H1 (cell line): Measurements from ENCODE around the gene RPRD2. TPM values are rescaled to one million over a fixed set of nuclear protein-coding genes. Genes with fewer than 3 reads are reported as not detected.

Experiments used
- ASH2L ChIP-seq: fragments of 200-600, 300-600 bp; sonication (generic); IDR thresholded peaks from one replicate; pipeline ENCODE4 v1.7.1; 2017; ENCODE audit warnings: low read length
- BCL11A ChIP-seq, 2 experiments: IDR thresholded peaks; one replicate each; pipeline ENCODE4 v1.6.1; 2011; ENCODE audit warnings: low read depth in 2 of 2, low read length in 2 of 2, mild to moderate bottlenecking in 2 of 2
- CBX5 ChIP-seq: fragments of 300-800, 300-1000 bp; sonication (generic); IDR thresholded peaks from 2 replicates; pipeline ENCODE4 v1.7.1; 2016; ENCODE audit warnings: antibody characterized with exemption, low read length, low read depth
- CHD1 ChIP-seq: IDR thresholded peaks from 2 replicates; pipeline ENCODE4 v1.6.1; 2012; ENCODE audit warnings: low read depth, low read length, improper control_type of control experiment
- CREB1 ChIP-seq: IDR thresholded peaks from 2 replicates; pipeline ENCODE4 v1.6.1; 2012; ENCODE audit warnings: inconsistent platforms
- E2F6 ChIP-seq: IDR thresholded peaks from 2 replicates; pipeline ENCODE4 v1.6.1; 2012; ENCODE audit warnings: inconsistent platforms
- EZH2 ChIP-seq: fragments of 200-600 bp; sonication (generic); IDR thresholded peaks from 2 replicates; pipeline ENCODE4 v1.7.1; 2012; ENCODE audit warnings: low read depth, mild to moderate bottlenecking, moderate library complexity, low read length, inconsistent platforms; ENCODE audit not compliant: severe bottlenecking
- FOSL1 ChIP-seq: IDR thresholded peaks from 2 replicates; pipeline ENCODE4 v1.6.1; 2011; ENCODE audit warnings: mild to moderate bottlenecking, low read depth, low read length, moderate library complexity; ENCODE audit not compliant: insufficient read depth
- HDAC2 ChIP-seq, 2 experiments: fragments of 300-600 bp in 1 of 2; sonication (generic) in 1 of 2; IDR thresholded peaks; 2 replicates each; pipeline ENCODE4 v1.6.1; 2011 to 2012; ENCODE audit warnings: low read depth in 2 of 2, low read length in 2 of 2, mild to moderate bottlenecking in 2 of 2, moderate library complexity in 2 of 2, borderline replicate concordance in 1 of 2, inconsistent platforms in 1 of 2
- JUN ChIP-seq: IDR thresholded peaks from 2 replicates; pipeline ENCODE4 v1.6.1; 2011; ENCODE audit warnings: low read depth, mild to moderate bottlenecking, improper control_type of control experiment, low read length
- KDM5A ChIP-seq: fragments of 200-600 bp; IDR thresholded peaks from 2 replicates; pipeline ENCODE4 v1.7.1; 2012; ENCODE audit warnings: mild to moderate bottlenecking, low read length, inconsistent platforms, mixed read lengths
- MAFK ChIP-seq: IDR thresholded peaks from 2 replicates; pipeline ENCODE4 v1.6.1; 2012; ENCODE audit warnings: low read depth, mild to moderate bottlenecking, improper control_type of control experiment, low read length
- NANOG ChIP-seq: IDR thresholded peaks from 2 replicates; pipeline ENCODE4 v1.6.1; 2011; ENCODE audit warnings: low read length, low read depth, mild to moderate bottlenecking, inconsistent platforms; ENCODE audit not compliant: insufficient read depth, poor library complexity, severe bottlenecking
- POLR2A ChIP-seq, 2 experiments: IDR thresholded peaks; 1 replicate in 1 of 2; 2 replicates in 1 of 2; pipeline ENCODE4 v1.6.1; 2011; ENCODE audit warnings: low read depth in 2 of 2, low read length in 2 of 2, mild to moderate bottlenecking in 2 of 2; ENCODE audit errors: control extremely low read depth in 1 of 2
- POLR2AphosphoS5 ChIP-seq: IDR thresholded peaks from 2 replicates; pipeline ENCODE4 v1.6.1; 2011; ENCODE audit warnings: low read depth, low read length
- POU5F1 ChIP-seq: IDR thresholded peaks from 2 replicates; pipeline ENCODE4 v1.6.1; 2011; ENCODE audit warnings: low read depth, mild to moderate bottlenecking, low read length, moderate library complexity
- RAD21 ChIP-seq, 2 experiments: IDR thresholded peaks in 1 of 2; conservative IDR thresholded peaks in 1 of 2; 2 replicates each; pipeline ENCODE4 v1.6.1; 2011; ENCODE audit warnings: low read depth in 2 of 2, low read length in 2 of 2, improper control_type of control experiment in 1 of 2, inconsistent platforms in 1 of 2, mild to moderate bottlenecking in 1 of 2, moderate library complexity in 1 of 2
- RBBP5 ChIP-seq: IDR thresholded peaks from 2 replicates; pipeline ENCODE4 v1.7.1; 2012; ENCODE audit warnings: low read depth, mild to moderate bottlenecking, inconsistent platforms, low read length, moderate library complexity, borderline replicate concordance
- RFX5 ChIP-seq: IDR thresholded peaks from 2 replicates; pipeline ENCODE4 v1.6.1; 2011; ENCODE audit warnings: low read depth, low read length, improper control_type of control experiment, borderline replicate concordance
- SIX5 ChIP-seq: IDR thresholded peaks from 2 replicates; pipeline ENCODE4 v1.6.1; 2011; ENCODE audit warnings: mild to moderate bottlenecking, low read depth, low read length
- SRF ChIP-seq: IDR thresholded peaks from 2 replicates; pipeline ENCODE4 v1.6.1; 2011; ENCODE audit warnings: mild to moderate bottlenecking, low read depth, low read length, moderate library complexity
- SUZ12 ChIP-seq: fragments of 200-600 bp; sonication (generic); IDR thresholded peaks from 2 replicates; pipeline ENCODE4 v1.6.1; 2012; ENCODE audit warnings: mild to moderate bottlenecking, inconsistent platforms, low read length, moderate library complexity, mixed read lengths
- TAF1 ChIP-seq: IDR thresholded peaks from 2 replicates; pipeline ENCODE4 v1.6.1; 2011; ENCODE audit warnings: mild to moderate bottlenecking, low read depth, low read length
- TBP ChIP-seq: IDR thresholded peaks from 2 replicates; pipeline ENCODE4 v1.6.1; 2011; ENCODE audit warnings: low read depth, low read length, improper control_type of control experiment
- polyA plus RNA-seq, 7 experiments: library from polyadenylated mRNA; depleted of rRNA in 3 of 7; stranded (reverse) in 5 of 7; unstranded in 2 of 7; fragments of >200 nt in 5 of 7; fragments of 200-250 nt in 2 of 7; gene quantifications; 1 replicate in 5 of 7; 2 replicates in 1 of 7; 4 replicates in 1 of 7; pipeline versions ENCODE4 v1.2.1 to v1.2.3, GENCODE V29; 2011 to 2013; ENCODE audit warnings: missing spikeins in 2 of 7, mixed read lengths in 2 of 7
- total RNA-seq: library from RNA; stranded (reverse); fragmentation: NEBNext Ultra II Directional; extraction: Animal tissue kit (Norgen Biotek cat#: 25700); gene quantifications from 2 replicates; pipeline ENCODE4 v1.2.1, GENCODE V29; 2021

Gene RPRD2
- total and polyA plus RNA-seq, 2 of the 8 experiments (the other 6 are each of a cell fraction or from before 2014, with no cell fraction given) = 14.4 to 32.4 TPM

GRCh38 chr1:150364231-150365003, 470 bp downstream of the RPRD2 start (continued):
- TF ChIP-seq RAD21 (IDR thresholded peaks at IDR 0.05 in 1 of 2, conservative IDR thresholded peaks at IDR 0.05 in 1 of 2; ENCODE audit: low read depth in 2 of 2, low read length in 2 of 2) (no peak), BCL11A (IDR thresholded peaks at IDR 0.05; ENCODE audit: low read depth in 2 of 2, low read length in 2 of 2) (no peak), JUN (no peak), SIX5 (no peak), FOSL1 (no peak), CBX5 (no peak), KDM5A (0 out of 2 replicates have a peak, but pooled peaks have one; percentile 26), ASH2L (peak; percentile 72), HDAC2 (IDR thresholded peaks at IDR 0.05; ENCODE audit: borderline replicate concordance in 1 of 2, low read depth in 2 of 2, low read length in 2 of 2) (no peak), CHD1 (peak; percentile 46; the same call in 1 of the 2 replicates), POU5F1 (no peak), RBBP5 (peak; percentile 47; the same call in 1 of the 2 replicates), SRF (no peak), TBP (peak; percentile 65), POLR2AphosphoS5 (no peak; the same call in none of the 2 replicates), POLR2A (IDR thresholded peaks at IDR 0.05; ENCODE audit: control extremely low read depth in 1 of 2, low read depth in 2 of 2, low read length in 2 of 2) (peak in 1 of 2 experiments; percentile 51; a peak in 2 of 3 replicates), NANOG (peak; percentile 23), RFX5 (no peak), CREB1 (no peak; the same call in 1 of the 2 replicates), EZH2 (no peak), E2F6 (no peak), SUZ12 (no peak), MAFK (no peak), TAF1 (peak; percentile 75)
